Gastrocnemius medialis (tissue), 4 donors: Measurements from ENCODE around the gene ETV7.

Source experiments
- POLR2A ChIP-seq, 2 donors: fragments of 450-650 bp; IDR thresholded peaks; one replicate each; pipeline ENCODE4 v1.6.1; 2017; ENCODE audit warnings: antibody characterized with exemption in 2 of 2, mild to moderate bottlenecking in 2 of 2, moderate library complexity in 2 of 2
- TF ChIP-seq, protein P1 (sequence below), 5 experiments: fragments of 450-650 bp in 3 of 5; fragments of 200-600 bp in 2 of 5; sonication (generic) in 2 of 5; IDR thresholded peaks in 4 of 5; conservative IDR thresholded peaks in 1 of 5; 1 replicate in 4 of 5; 2 replicates in 1 of 5; pipeline ENCODE4 v1.5.1; 2016 to 2019; ENCODE audit warnings: antibody characterized with exemption in 5 of 5, mild to moderate bottlenecking in 3 of 5, moderate library complexity in 3 of 5

DNA sequence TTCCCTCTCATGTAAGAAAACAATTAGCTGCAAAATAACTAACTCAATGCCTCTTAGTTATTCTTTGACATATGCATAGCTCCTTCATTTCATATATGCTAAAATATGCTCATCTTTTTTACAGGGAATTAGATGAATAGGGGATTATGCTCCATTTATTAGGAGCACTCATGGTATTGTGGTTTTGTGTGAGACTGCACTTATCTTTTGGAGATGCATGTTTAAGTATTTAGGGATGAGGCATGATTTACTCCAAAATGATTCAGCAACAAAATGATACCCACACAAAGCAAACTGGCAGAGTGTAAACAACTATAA lies 59.6 kb downstream of the ETV7 start:
- TF ChIP-seq, protein P1, sequence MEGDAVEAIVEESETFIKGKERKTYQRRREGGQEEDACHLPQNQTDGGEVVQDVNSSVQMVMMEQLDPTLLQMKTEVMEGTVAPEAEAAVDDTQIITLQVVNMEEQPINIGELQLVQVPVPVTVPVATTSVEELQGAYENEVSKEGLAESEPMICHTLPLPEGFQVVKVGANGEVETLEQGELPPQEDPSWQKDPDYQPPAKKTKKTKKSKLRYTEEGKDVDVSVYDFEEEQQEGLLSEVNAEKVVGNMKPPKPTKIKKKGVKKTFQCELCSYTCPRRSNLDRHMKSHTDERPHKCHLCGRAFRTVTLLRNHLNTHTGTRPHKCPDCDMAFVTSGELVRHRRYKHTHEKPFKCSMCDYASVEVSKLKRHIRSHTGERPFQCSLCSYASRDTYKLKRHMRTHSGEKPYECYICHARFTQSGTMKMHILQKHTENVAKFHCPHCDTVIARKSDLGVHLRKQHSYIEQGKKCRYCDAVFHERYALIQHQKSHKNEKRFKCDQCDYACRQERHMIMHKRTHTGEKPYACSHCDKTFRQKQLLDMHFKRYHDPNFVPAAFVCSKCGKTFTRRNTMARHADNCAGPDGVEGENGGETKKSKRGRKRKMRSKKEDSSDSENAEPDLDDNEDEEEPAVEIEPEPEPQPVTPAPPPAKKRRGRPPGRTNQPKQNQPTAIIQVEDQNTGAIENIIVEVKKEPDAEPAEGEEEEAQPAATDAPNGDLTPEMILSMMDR (IDR thresholded peaks at IDR 0.05 in 4 of 5, conservative IDR thresholded peaks at IDR 0.05 in 1 of 5) = no peak
- no peak for TF ChIP-seq POLR2A (IDR thresholded peaks at IDR 0.05)
